Panc1 (cell line): Measurements from ENCODE around the gene MACIR.

ENCODE experiments used
- POLR2AphosphoS5 ChIP-seq: IDR thresholded peaks from 2 replicates; pipeline ENCODE4 v1.6.1; 2012; ENCODE audit warnings: mild to moderate bottlenecking, low read depth, low read length, moderate library complexity
- SIN3A ChIP-seq: IDR thresholded peaks from 2 replicates; pipeline ENCODE4 v1.6.1; 2012; ENCODE audit warnings: low read depth, mild to moderate bottlenecking, low read length, moderate library complexity, borderline replicate concordance; ENCODE audit not compliant: insufficient read depth
- TF ChIP-seq, protein P1 (sequence below), 2 experiments: IDR thresholded peaks; 2 replicates each; pipeline ENCODE4 v1.6.1; 2011 to 2012; ENCODE audit warnings: low read depth in 2 of 2, control low read depth in 1 of 2, low read length in 1 of 2, mild to moderate bottlenecking in 1 of 2, moderate library complexity in 1 of 2; ENCODE audit not compliant: insufficient read depth in 1 of 2
- TF ChIP-seq, protein P2 (sequence below): fragments of 450-650 bp; IDR thresholded peaks from 2 replicates; pipeline ENCODE4 v1.5.1; 2017; ENCODE audit warnings: mild to moderate bottlenecking

DNA sequence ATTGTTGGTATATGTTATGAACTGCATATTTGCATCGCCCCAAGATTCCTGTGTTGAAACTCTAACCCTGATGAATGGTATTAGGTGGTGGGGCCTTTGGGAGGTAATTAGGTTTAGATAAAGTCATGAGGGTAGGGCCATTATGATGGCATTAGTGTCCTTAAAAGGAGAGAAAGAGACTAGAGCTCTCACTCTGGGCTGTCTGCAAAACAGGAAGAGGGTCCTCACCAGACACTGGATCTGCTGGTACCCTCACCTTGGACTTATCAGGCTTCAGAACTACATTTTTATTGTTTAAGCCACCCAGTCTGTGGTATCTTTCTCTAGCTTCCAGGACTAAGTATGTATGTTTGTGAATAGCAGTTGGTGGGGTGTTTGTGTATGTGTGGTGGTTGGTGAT lies 68.9 kb downstream of the MACIR start:
- TF ChIP-seq, protein P1, sequence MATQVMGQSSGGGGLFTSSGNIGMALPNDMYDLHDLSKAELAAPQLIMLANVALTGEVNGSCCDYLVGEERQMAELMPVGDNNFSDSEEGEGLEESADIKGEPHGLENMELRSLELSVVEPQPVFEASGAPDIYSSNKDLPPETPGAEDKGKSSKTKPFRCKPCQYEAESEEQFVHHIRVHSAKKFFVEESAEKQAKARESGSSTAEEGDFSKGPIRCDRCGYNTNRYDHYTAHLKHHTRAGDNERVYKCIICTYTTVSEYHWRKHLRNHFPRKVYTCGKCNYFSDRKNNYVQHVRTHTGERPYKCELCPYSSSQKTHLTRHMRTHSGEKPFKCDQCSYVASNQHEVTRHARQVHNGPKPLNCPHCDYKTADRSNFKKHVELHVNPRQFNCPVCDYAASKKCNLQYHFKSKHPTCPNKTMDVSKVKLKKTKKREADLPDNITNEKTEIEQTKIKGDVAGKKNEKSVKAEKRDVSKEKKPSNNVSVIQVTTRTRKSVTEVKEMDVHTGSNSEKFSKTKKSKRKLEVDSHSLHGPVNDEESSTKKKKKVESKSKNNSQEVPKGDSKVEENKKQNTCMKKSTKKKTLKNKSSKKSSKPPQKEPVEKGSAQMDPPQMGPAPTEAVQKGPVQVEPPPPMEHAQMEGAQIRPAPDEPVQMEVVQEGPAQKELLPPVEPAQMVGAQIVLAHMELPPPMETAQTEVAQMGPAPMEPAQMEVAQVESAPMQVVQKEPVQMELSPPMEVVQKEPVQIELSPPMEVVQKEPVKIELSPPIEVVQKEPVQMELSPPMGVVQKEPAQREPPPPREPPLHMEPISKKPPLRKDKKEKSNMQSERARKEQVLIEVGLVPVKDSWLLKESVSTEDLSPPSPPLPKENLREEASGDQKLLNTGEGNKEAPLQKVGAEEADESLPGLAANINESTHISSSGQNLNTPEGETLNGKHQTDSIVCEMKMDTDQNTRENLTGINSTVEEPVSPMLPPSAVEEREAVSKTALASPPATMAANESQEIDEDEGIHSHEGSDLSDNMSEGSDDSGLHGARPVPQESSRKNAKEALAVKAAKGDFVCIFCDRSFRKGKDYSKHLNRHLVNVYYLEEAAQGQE (IDR thresholded peaks at IDR 0.05; ENCODE audit: insufficient read depth in 1 of 2, low read depth in 2 of 2, low read length in 1 of 2): no peak
- TF ChIP-seq, protein P2, sequence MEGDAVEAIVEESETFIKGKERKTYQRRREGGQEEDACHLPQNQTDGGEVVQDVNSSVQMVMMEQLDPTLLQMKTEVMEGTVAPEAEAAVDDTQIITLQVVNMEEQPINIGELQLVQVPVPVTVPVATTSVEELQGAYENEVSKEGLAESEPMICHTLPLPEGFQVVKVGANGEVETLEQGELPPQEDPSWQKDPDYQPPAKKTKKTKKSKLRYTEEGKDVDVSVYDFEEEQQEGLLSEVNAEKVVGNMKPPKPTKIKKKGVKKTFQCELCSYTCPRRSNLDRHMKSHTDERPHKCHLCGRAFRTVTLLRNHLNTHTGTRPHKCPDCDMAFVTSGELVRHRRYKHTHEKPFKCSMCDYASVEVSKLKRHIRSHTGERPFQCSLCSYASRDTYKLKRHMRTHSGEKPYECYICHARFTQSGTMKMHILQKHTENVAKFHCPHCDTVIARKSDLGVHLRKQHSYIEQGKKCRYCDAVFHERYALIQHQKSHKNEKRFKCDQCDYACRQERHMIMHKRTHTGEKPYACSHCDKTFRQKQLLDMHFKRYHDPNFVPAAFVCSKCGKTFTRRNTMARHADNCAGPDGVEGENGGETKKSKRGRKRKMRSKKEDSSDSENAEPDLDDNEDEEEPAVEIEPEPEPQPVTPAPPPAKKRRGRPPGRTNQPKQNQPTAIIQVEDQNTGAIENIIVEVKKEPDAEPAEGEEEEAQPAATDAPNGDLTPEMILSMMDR: no peak
- TF ChIP-seq POLR2AphosphoS5: no peak
- TF ChIP-seq SIN3A: no peak
